H9 (cell line): Measurements from ENCODE around the gene AHNAK2. TPM values are rescaled to one million over a fixed set of nuclear protein-coding genes. Genes with fewer than 3 reads are reported as not detected.

Source experiments
- DNase-seq: peaks from one replicate; pipeline ENCODE4 v3.0.0-alpha.2; 2017
- H2AFZ ChIP-seq: one replicate; pipeline ENCODE4 v1.6.1; 2013; ENCODE audit warnings: mild to moderate bottlenecking, low read length, control low read depth, moderate library complexity
- H2AK5ac ChIP-seq: 2 replicates; pipeline ENCODE4 v1.6.1; 2013; ENCODE audit warnings: low read length, control low read depth, mixed read lengths; ENCODE audit not compliant: insufficient read length
- H2BK120ac ChIP-seq: one replicate; pipeline ENCODE4 v1.6.1; 2013; ENCODE audit warnings: low read depth, mild to moderate bottlenecking, low read length, control low read depth, inconsistent platforms; ENCODE audit not compliant: poor library complexity, severe bottlenecking
- H2BK12ac ChIP-seq: 2 replicates; pipeline ENCODE4 v1.6.1; 2013; ENCODE audit warnings: low read length, control low read depth, mixed read lengths, low read depth; ENCODE audit not compliant: insufficient read length
- H2BK15ac ChIP-seq: 2 replicates; pipeline ENCODE4 v1.6.1; 2013; ENCODE audit warnings: low read depth, low read length, control low read depth
- H2BK20ac ChIP-seq: one replicate; pipeline ENCODE4 v1.6.1; 2013; ENCODE audit warnings: low read depth, mild to moderate bottlenecking, low read length, control low read depth, inconsistent platforms; ENCODE audit not compliant: poor library complexity, severe bottlenecking
- H2BK5ac ChIP-seq: 2 replicates; pipeline ENCODE4 v1.6.1; 2013; ENCODE audit warnings: low read length, control low read depth, mixed read lengths; ENCODE audit not compliant: insufficient read length
- H3K14ac ChIP-seq: 2 replicates; pipeline ENCODE4 v1.6.1; 2013; ENCODE audit warnings: low read length, control low read depth; ENCODE audit not compliant: insufficient read depth
- H3K18ac ChIP-seq: 2 replicates; pipeline ENCODE4 v1.6.1; 2013; ENCODE audit warnings: low read depth, mild to moderate bottlenecking, mixed read lengths, low read length, control low read depth; ENCODE audit not compliant: insufficient read length
- H3K23ac ChIP-seq: 2 replicates; pipeline ENCODE4 v1.6.1; 2013; ENCODE audit warnings: low read length, control low read depth, mixed read lengths, low read depth; ENCODE audit not compliant: insufficient read length
- H3K23me2 ChIP-seq: 2 replicates; pipeline ENCODE4 v1.6.1; 2013; ENCODE audit warnings: low read depth, mild to moderate bottlenecking, mixed read lengths, low read length, control low read depth; ENCODE audit not compliant: insufficient read length, poor library complexity, severe bottlenecking
- H3K27ac ChIP-seq: 2 replicates; pipeline ENCODE4 v1.5.1; 2013; ENCODE audit warnings: low read length, control low read depth, mixed read lengths, low read depth; ENCODE audit not compliant: insufficient read length
- H3K27me3 ChIP-seq: 2 replicates; pipeline ENCODE4 v1.6.1; 2013; ENCODE audit warnings: low read length, control low read depth, inconsistent platforms; ENCODE audit not compliant: insufficient read depth
- H3K4ac ChIP-seq: 2 replicates; pipeline ENCODE4 v1.6.1; 2013; ENCODE audit warnings: low read depth, mild to moderate bottlenecking, control low read depth, inconsistent platforms, low read length, moderate library complexity
- H3K4me1 ChIP-seq: 2 replicates; pipeline ENCODE4 v1.6.1; 2013; ENCODE audit warnings: low read length, control low read depth, inconsistent platforms; ENCODE audit not compliant: insufficient read depth
- H3K4me2 ChIP-seq: 2 replicates; pipeline ENCODE4 v1.6.1; 2013; ENCODE audit warnings: low read length, control low read depth, mixed read lengths; ENCODE audit not compliant: insufficient read length, insufficient read depth
- H3K56ac ChIP-seq: 2 replicates; pipeline ENCODE4 v1.6.1; 2013; ENCODE audit warnings: low read depth, mild to moderate bottlenecking, mixed read lengths, low read length, control low read depth; ENCODE audit not compliant: insufficient read length
- H3K79me1 ChIP-seq: 2 replicates; pipeline ENCODE4 v1.6.1; 2013; ENCODE audit warnings: low read depth, mild to moderate bottlenecking, moderate library complexity, low read length, control low read depth, inconsistent platforms; ENCODE audit not compliant: insufficient read depth, poor library complexity, severe bottlenecking
- H3K79me2 ChIP-seq: 2 replicates; pipeline ENCODE4 v1.6.1; 2013; ENCODE audit warnings: low read length, control low read depth, inconsistent platforms; ENCODE audit not compliant: insufficient read depth
- H3K9ac ChIP-seq: 2 replicates; pipeline ENCODE4 v1.6.1; 2013; ENCODE audit warnings: low read length, control low read depth, mixed read lengths; ENCODE audit not compliant: insufficient read length; ENCODE audit errors: extremely low read depth
- H3K9me3 ChIP-seq: one replicate; pipeline ENCODE4 v1.6.1; 2013; ENCODE audit warnings: low read depth, low read length, inconsistent platforms; ENCODE audit not compliant: control insufficient read depth
- H3T11ph ChIP-seq: one replicate; pipeline ENCODE4 v1.6.1; 2013; ENCODE audit warnings: mild to moderate bottlenecking, low read length, control low read depth, inconsistent platforms
- H4K20me1 ChIP-seq: one replicate; pipeline ENCODE4 v1.6.1; 2013; ENCODE audit not compliant: control insufficient read depth, insufficient read length, insufficient read depth
- H4K5ac ChIP-seq: 2 replicates; pipeline ENCODE4 v1.6.1; 2013; ENCODE audit warnings: low read depth, mild to moderate bottlenecking, mixed read lengths, low read length, control low read depth; ENCODE audit not compliant: insufficient read length
- H4K8ac ChIP-seq: replicated peaks from 2 replicates; pipeline ENCODE4 v1.6.1; 2013; ENCODE audit warnings: low read length, control low read depth, mixed read lengths, low read depth; ENCODE audit not compliant: insufficient read length
- H4K91ac ChIP-seq: 2 replicates; pipeline ENCODE4 v1.6.1; 2013; ENCODE audit warnings: low read depth, mild to moderate bottlenecking, moderate library complexity, mixed read lengths, low read length, control low read depth; ENCODE audit not compliant: insufficient read length
- H3K27ac Mint-ChIP-seq, 3 experiments: 2 replicates in 2 of 3; 3 replicates in 1 of 3; pipeline ENCODE4 v1.8.0; 2020 to 2021; ENCODE audit warnings: mixed read lengths in 3 of 3, mild to moderate bottlenecking in 1 of 3, moderate library complexity in 1 of 3
- H3K27me3 Mint-ChIP-seq: 2 replicates; pipeline ENCODE4 v1.8.0; 2021; ENCODE audit warnings: low read depth, mild to moderate bottlenecking, moderate library complexity, mixed read lengths
- H3K36me3 Mint-ChIP-seq, 3 experiments: 2 replicates in 2 of 3; 3 replicates in 1 of 3; pipeline ENCODE4 v1.8.0; 2020 to 2021; ENCODE audit warnings: low read depth in 3 of 3, mixed read lengths in 3 of 3; ENCODE audit not compliant: insufficient read depth in 1 of 3
- H3K4me1 Mint-ChIP-seq, 2 experiments: 2 replicates each; pipeline ENCODE4 v1.8.0; 2020; ENCODE audit warnings: mixed read lengths in 2 of 2
- H3K4me3 Mint-ChIP-seq, 2 experiments: 2 replicates in 1 of 2; 3 replicates in 1 of 2; pipeline ENCODE4 v1.8.0; 2020 to 2021; ENCODE audit warnings: mild to moderate bottlenecking in 2 of 2, mixed read lengths in 2 of 2, moderate library complexity in 1 of 2
- H3K9me3 Mint-ChIP-seq, 2 experiments: 2 replicates in 1 of 2; 3 replicates in 1 of 2; pipeline ENCODE4 v1.8.0; 2020; ENCODE audit warnings: mild to moderate bottlenecking in 2 of 2, mixed read lengths in 2 of 2, moderate library complexity in 1 of 2
- CTCF ChIP-seq: fragments of 200-600 bp; sonication (generic); conservative IDR thresholded peaks from 3 replicates; pipeline ENCODE4 v1.8.0; 2021; ENCODE audit warnings: antibody characterized with exemption, mild to moderate bottlenecking
- WGBS: extraction: QIAGEN DNeasy Blood & Tissue Kit; methylation state at CpG from one replicate; pipeline ENCODE4 v1.1.7; 2013; ENCODE audit warnings: missing lambda C conversion rate, low lambda C conversion rate, mixed read lengths; ENCODE audit not compliant: insufficient read length; ENCODE audit errors: extremely low coverage; 5-methylcytosine and 5-hydroxymethylcytosine counted together
- total RNA-seq: library from RNA; stranded (reverse); gene quantifications from 2 replicates; pipeline ENCODE4 v1.2.1, GENCODE V29; 2021

The AHNAK2 gene
- total RNA-seq, 1 experiment from 2014 or later, result 2.8 TPM

GRCh38 chr14:104923640-104924420, 54.3 kb downstream of the AHNAK2 start:
- Histone ChIP-seq H3K27me3 (no peaks in the 10 kb centered on the region), H3K56ac (no peak overlapping the region), H3K9ac (no peak overlapping the region), H3K14ac (no peak overlapping the region), H3K23ac (no peak overlapping the region), H2BK20ac (no peak overlapping the region), H3K23me2 (no peaks in the 10 kb centered on the region), H3K79me1 (no peaks in the 10 kb centered on the region), H3K18ac (no peak overlapping the region), H3K4ac (no peak overlapping the region), H4K20me1 (no peaks in the 10 kb centered on the region), H4K5ac (no peak overlapping the region), H3K9me3 (no peaks in the 10 kb centered on the region), H2BK12ac (no peak overlapping the region), H3K79me2 (no peaks in the 10 kb centered on the region), H4K8ac (no peak overlapping the region), H3K27ac (no peak overlapping the region), H2BK15ac (no peak overlapping the region), H4K91ac (no peak overlapping the region), H2AFZ (no peak overlapping the region), H3T11ph (no peak overlapping the region), H2BK120ac (no peak overlapping the region), H3K4me1 (no peaks in the 10 kb centered on the region; the same call in 1 of the 2 replicates), H2BK5ac (no peak overlapping the region), H3K4me2 (no peak overlapping the region), H2AK5ac (no peak overlapping the region)
- DNase-seq, result no peak
- H3K4me3 Mint-ChIP-seq, result no peak overlapping the region
- peaks cover 0 to 3% (median 0%) of the 10 kb centered on the region in 3 experiments; a peak in 1 of 7 replicates for H3K36me3 Mint-ChIP-seq
- TF ChIP-seq CTCF, result no peak
- no peak overlapping the region for H3K27ac Mint-ChIP-seq
- H3K9me3 Mint-ChIP-seq, result no peaks in the 10 kb centered on the region; a peak in 1 of 5 replicates
- peaks cover 2 to 3% of the 10 kb centered on the region in 2 experiments; a peak in 1 of 4 replicates for H3K4me1 Mint-ChIP-seq
- no CpG with 5 or more reads among the region's 4 CpGs for WGBS
- peaks cover 1% of the 10 kb centered on the region for H3K27me3 Mint-ChIP-seq
